ENCODE data around the gene AGAP3.
A peak's percentile ranks its signal among the peaks of the same experiment; 100 is the strongest.

Gene AGAP3

DNA sequence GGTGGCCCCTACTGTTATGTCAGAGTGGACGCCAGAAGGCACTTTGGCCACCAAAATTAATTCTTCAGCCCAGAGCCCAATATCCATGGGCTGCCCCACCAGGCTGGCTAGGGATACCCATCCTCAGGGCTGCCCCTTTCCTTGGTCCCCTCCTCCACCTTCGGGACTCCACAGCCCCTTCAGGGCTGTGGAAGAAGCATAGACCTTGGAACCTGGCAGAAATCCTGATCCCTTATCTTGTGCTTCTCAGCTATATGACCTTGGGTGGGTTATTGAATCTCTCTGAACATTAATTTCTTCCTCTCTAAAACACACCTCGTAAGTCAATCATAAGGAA, 2.5 kb upstream of the AGAP3 start:
- TF ChIP-seq POLR2A (IDR thresholded peaks at IDR 0.05; ENCODE audit: low read depth, low read length) (no peak), TAF1 (IDR thresholded peaks at IDR 0.05; ENCODE audit: borderline replicate concordance, low read depth, low read length) (no peak), POLR2AphosphoS5 (IDR thresholded peaks at IDR 0.05; ENCODE audit: low read depth, low read length) (no peak)
- no peak for DNase-seq (ENCODE audit: insufficient read length)
- FAIRE-seq: no peak

DNA sequence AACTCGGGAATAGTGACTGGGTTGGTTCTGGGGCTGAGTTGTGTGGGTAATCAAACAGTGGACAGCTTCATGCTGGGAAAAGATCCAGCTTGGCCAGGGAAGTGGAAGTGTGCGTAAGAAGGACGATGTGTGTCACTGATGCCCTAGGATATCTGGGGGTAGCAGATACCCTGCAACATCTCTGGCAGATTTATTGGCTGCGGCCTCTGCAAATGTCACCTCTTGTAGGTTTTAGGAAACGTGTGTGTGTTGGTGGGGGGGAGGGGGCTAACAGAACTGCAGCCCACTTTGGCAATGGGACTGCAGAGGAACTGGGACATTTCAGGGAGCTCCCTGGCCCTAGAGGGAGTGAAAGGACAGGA, 965 bp upstream of the AGAP3 start:
- no peak for DNase-seq (ENCODE audit: insufficient read length)
- no peak for FAIRE-seq
- no peak for TF ChIP-seq POLR2AphosphoS5 (IDR thresholded peaks at IDR 0.05; ENCODE audit: low read depth, low read length)
- no peak for TF ChIP-seq TAF1 (IDR thresholded peaks at IDR 0.05; ENCODE audit: borderline replicate concordance, low read depth, low read length)
- TF ChIP-seq POLR2A (IDR thresholded peaks at IDR 0.05; ENCODE audit: low read depth, low read length): no peak

DNA sequence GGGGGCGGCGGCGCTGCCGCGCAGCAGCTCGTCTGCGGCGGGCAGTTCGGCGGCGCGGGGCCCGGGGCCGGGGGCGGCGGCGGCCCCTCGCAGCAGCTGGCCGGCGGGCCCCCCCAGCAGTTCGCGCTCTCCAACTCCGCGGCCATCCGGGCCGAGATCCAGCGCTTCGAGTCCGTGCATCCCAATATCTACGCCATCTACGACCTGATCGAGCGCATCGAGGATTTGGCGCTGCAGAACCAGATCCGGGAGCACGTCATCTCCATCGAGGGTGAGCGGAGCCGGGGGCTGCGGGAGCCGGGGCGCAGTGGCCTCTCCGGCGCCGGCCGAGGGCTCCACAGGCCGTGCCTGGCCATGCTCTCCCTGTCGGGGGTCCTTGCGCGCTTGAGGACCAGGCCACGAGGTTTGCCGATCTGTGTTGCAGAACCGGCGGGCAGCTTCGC, 548 bp downstream of the AGAP3 start:
- FAIRE-seq (no peak), DNase-seq (ENCODE audit: insufficient read length) (no peak)
- TF ChIP-seq POLR2A (IDR thresholded peaks at IDR 0.05; ENCODE audit: low read depth, low read length) (no peak), TAF1 (IDR thresholded peaks at IDR 0.05; ENCODE audit: borderline replicate concordance, low read depth, low read length) (no peak), POLR2AphosphoS5 (IDR thresholded peaks at IDR 0.05; ENCODE audit: low read depth, low read length) (no peak)

DNA sequence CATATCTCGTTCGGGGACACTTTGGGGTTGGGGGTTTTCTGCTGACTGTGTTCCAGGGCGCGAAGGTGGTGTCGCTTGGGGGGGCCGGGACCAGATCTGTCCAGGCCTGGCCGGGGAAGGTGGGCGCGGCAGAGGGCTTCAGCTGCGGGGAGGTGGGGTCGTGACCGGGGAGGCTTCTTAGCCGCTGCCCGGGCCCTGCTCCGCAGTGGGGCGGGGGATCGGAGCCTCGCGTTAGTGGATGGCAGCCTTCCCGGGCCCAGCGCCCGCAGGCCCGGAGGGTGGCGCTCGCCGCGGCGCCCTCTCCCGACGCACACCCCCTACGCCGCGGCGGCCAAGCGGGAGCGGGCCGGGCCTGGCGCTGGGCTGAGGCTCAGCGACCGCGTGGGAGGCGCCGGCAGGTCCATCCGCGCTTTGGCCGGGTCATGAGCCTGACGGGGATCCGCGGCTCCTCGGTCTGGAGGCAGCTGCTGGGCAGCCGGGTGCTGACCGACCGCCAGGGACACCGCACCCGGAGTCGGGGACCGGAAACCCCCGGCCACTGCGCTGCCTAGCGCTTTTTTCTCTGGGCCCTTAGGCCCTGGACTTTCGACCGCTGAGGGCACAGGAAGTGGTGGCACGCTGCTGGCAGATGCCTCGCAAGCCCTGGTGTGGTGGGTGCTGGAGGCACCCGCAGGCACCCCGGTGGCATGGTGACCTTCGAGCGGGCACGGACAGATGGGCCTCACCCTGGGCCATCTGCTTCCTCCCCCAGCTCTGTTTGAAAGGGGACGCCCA, 1.2 kb downstream of the AGAP3 start:
- peak; percentile 38 for FAIRE-seq
- no peak for TF ChIP-seq POLR2AphosphoS5 (IDR thresholded peaks at IDR 0.05; ENCODE audit: low read depth, low read length)
- no peak for DNase-seq (ENCODE audit: insufficient read length)

DNA sequence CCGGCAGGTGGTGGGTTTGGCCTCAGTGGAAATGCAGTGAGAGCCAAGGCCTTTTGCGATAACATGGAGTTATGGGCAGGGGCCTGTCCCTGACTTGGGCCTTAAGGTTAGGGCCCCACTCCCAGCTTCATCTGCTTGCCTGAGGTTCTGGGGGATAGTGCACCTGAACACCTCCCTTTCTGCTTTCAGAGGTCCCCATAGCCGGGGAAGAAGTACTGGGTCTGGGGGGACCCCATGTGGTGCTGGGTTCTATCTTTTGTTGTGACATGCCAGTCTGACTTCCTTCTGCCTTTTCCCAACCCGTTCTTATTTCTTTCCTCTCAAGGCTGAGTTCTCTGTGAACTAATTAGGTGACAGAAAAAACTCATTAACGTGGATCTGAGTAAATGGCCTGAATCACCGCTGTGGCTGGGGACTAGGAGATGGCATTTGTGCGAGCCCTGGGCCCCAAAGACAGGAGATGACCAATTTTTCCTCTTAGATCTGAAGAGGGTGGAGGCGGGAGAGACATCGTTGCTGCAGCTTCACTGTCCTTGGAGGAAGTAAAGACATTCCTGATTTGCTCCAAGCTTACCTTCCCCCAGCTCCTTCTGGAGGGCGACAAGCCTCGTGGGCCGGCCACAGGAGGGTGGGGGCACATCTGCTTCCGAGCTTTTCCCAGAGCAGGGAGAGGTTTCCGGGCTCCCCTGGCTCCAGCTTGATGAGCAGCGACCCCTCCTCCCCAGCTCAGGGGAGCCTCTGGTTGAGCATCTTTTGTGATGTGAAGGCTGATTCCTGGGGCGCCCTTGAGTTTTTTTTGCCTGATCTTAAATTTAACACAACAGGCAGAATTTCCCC, 2.0 kb downstream of the AGAP3 start:
- no peak for FAIRE-seq
- no peak for DNase-seq (ENCODE audit: insufficient read length)
- no peak for TF ChIP-seq POLR2A (IDR thresholded peaks at IDR 0.05; ENCODE audit: low read depth, low read length)
- TF ChIP-seq POLR2AphosphoS5 (IDR thresholded peaks at IDR 0.05; ENCODE audit: low read depth, low read length): no peak
- no peak for TF ChIP-seq TAF1 (IDR thresholded peaks at IDR 0.05; ENCODE audit: borderline replicate concordance, low read depth, low read length)

DNA sequence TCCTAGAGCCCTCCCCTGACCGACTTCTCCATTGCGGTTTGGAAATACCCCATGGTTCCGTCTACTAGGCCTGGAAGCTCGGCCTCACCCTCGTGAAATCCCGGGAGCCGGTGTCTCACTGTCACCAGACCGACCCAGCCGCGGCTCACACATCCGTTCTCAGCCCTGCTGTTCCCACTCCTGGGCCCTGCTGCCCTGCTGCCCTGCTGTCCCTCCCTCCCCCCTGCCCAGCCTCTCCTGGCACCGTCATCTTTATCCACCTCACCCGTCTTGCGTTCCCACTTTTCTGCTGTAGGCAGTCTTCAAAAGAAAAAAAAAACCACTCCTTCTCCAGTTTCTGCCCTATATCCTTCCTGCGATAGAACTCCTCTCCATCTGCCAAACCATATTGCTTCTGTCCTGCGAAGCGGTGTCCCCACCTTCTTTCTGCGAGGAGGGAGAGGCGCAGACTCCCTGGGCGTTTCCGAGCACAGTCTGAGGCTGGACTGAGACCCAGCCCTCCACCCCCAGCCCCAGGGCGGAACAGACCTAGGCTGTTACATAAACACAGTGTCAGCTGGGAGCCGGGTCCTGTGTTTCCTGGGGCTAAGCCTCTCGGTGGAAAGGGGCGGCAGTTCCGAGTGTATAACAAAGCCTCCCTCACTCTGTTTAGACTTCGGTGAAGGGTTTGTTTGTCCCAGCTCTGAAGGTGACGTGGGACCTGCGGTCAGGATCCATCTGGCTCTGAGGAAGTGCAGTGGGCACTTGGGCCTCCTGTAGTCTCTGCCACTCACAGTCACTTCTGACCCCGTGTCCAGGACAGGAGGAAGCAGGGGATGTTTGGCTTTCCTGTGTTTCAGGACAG, 2.8 kb downstream of the AGAP3 start:
- no peak for FAIRE-seq

DNA sequence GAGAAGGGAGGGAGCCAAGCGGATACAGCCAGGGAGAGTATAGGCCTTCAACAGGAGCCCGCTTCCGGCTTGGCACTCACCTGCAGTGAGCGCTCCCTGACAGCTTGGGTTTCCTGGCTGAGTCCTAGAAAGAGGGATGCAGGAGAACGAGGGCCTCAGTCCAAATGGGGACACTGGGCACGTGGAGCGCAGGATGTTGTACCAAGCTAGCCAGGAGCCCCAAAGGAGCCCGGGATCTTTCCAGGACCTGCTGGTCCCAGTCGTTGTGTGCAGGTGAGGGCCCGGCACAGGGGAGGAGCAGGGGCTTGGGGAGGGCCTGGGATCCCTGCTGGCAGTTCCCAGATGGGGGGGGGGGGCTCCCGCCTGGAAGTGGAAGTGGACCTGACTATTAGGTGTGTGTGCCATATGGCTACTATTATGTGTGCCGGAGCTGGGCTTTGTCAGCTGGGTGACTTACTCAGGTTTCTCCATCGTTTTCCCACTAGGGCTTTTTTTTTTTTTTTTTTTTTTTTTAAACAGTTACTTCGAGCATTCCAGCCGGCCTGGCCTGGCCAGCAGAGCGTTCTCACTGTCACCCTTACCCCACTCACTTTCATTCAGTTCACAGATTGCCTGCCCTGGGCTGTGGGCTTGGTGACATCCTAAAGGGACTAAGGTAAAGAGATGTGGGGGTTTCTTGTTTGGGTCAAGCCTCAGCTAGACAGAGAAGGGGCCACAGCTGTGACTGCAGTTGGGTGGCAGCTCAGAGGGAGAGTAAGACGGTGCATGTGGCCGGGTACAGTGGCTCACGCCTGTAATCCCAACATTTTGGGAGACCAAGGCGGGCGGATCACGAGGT, 3.8 kb downstream of the AGAP3 start:
- DNase-seq (ENCODE audit: insufficient read length): no peak
- no peak for FAIRE-seq
- TF ChIP-seq POLR2AphosphoS5 (IDR thresholded peaks at IDR 0.05; ENCODE audit: low read depth, low read length): no peak
- TF ChIP-seq POLR2A (IDR thresholded peaks at IDR 0.05; ENCODE audit: low read depth, low read length): no peak
- TF ChIP-seq TAF1 (IDR thresholded peaks at IDR 0.05; ENCODE audit: borderline replicate concordance, low read depth, low read length): no peak

More for the DNA sequence above, 2.8 kb downstream of the AGAP3 start:
- no peak for TF ChIP-seq POLR2AphosphoS5 (IDR thresholded peaks at IDR 0.05; ENCODE audit: low read depth, low read length)
- TF ChIP-seq POLR2A (IDR thresholded peaks at IDR 0.05; ENCODE audit: low read depth, low read length): no peak
- no peak for TF ChIP-seq TAF1 (IDR thresholded peaks at IDR 0.05; ENCODE audit: borderline replicate concordance, low read depth, low read length)
- DNase-seq (ENCODE audit: insufficient read length): no peak

DNA sequence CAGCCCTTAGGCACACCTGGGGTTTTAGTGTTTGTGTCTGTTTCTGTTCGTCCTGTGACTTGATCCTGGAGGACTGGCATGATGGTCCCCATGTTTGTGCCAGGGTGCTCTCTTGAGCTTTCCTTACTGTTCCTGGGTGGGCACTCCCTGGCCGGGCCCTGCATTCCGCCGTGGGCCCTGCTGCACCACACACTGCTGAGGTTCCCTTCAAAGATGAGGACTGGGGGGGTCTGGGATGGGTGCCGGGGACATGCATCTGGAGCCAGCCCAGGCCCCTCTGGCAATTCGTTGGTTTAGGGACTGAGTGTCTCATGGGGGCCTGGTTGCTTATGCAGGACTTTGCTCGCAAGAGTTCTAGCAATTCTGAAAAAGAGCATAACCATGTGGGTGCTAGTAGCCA, 4.7 kb downstream of the AGAP3 start:
- FAIRE-seq (no peak), DNase-seq (ENCODE audit: insufficient read length) (no peak)
- TF ChIP-seq TAF1 (IDR thresholded peaks at IDR 0.05; ENCODE audit: borderline replicate concordance, low read depth, low read length): no peak
- TF ChIP-seq POLR2A (IDR thresholded peaks at IDR 0.05; ENCODE audit: low read depth, low read length): no peak
- TF ChIP-seq POLR2AphosphoS5 (IDR thresholded peaks at IDR 0.05; ENCODE audit: low read depth, low read length): no peak

DNA sequence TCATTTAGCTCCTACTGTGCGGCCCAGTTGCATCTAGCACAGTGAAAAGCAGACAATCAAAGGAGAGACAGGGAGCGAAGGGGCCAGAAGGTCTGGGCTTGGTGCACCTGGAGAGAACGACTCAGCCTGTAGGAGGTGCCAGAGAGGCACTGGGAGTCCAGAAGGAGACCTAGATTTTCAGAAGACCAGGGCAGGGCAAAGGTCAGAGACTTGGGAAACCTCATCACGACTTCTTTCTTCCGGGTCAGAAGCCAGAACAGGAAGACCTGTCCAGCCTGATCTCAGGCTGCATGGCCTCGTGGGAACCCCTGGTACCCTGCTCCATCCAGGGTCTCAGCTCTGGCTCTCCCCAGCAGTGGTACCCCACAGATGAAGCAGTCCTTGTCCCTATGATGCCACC, 5.2 kb downstream of the AGAP3 start:
- no peak for FAIRE-seq

DNA sequence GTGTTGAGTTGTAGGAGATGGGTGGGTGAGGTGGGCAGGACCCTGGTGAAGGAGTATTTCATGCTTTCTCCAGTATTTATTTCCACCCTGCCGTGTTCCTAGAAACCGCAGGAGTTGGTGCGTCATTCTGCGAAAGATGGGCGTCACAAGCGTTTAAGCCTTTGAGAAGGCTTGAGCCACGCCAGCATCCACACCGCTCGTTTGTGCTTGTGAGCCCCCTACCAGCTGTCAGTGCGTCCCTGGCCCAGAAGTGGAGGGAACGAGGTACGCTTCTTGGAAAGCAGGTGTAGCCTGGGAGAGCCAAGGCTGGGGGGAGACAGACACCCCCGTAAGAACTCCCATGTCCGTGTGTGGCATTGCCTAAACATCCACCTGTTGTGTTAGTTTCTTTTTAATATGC, 5.7 kb downstream of the AGAP3 start:
- no peak for DNase-seq (ENCODE audit: insufficient read length)
- TF ChIP-seq TAF1 (IDR thresholded peaks at IDR 0.05; ENCODE audit: borderline replicate concordance, low read depth, low read length) (no peak), POLR2AphosphoS5 (IDR thresholded peaks at IDR 0.05; ENCODE audit: low read depth, low read length) (no peak), POLR2A (IDR thresholded peaks at IDR 0.05; ENCODE audit: low read depth, low read length) (no peak)
- FAIRE-seq: no peak

More for the DNA sequence above, 5.2 kb downstream of the AGAP3 start:
- TF ChIP-seq TAF1 (IDR thresholded peaks at IDR 0.05; ENCODE audit: borderline replicate concordance, low read depth, low read length) (no peak), POLR2A (IDR thresholded peaks at IDR 0.05; ENCODE audit: low read depth, low read length) (no peak), POLR2AphosphoS5 (IDR thresholded peaks at IDR 0.05; ENCODE audit: low read depth, low read length) (no peak)
- no peak for DNase-seq (ENCODE audit: insufficient read length)

All from GM12892 (cell line).